GM21447 (cell line): ENCODE data around the gene PDF.
"Not testable (repeated sequence)": the region's sequence is repeated elsewhere in the genome, so short reads cannot be mapped to it uniquely, and the experiment has no call there.

Experiments
- ATAC-seq: cut with Tn5 transposase; IDR thresholded peaks from one replicate; pipeline ENCODE4 v1.9.1; 2021; ENCODE audit not compliant: unreplicated experiment

PDF gene

GRCh38 chr16:69330286-69331109 is at the start of gene PDF:
TSS of gene PDF (minus strand) at chr16:69330588. CDS start at chr16:69330570, 18 bp downstream.
- ATAC-seq = peak; percentile 91

- no peak for ATAC-seq
Measured at GRCh38 chr16:69378760-69379159, 48.4 kb upstream of the PDF start.

- no peak for ATAC-seq
Measured at GRCh38 chr16:69378036-69378435, 47.6 kb upstream of the PDF start.

GRCh38 chr16:69376393-69377059 is 46.1 kb upstream of the PDF start:
- no peak for ATAC-seq

GRCh38 chr16:69373019-69373418 is 42.6 kb upstream of the PDF start:
- no peak for ATAC-seq

- no peak for ATAC-seq
Measured at GRCh38 chr16:69371564-69371963, 41.2 kb upstream of the PDF start.

GRCh38 chr16:69368866-69369265 is 38.5 kb upstream of the PDF start:
- no peak for ATAC-seq

- ATAC-seq = no peak
Measured at GRCh38 chr16:69367980-69368379, 37.6 kb upstream of the PDF start.

- ATAC-seq = no peak
Measured at GRCh38 chr16:69366431-69366830, 36.0 kb upstream of the PDF start.

- ATAC-seq = no peak
Measured at GRCh38 chr16:69365901-69366300, 35.5 kb upstream of the PDF start.

GRCh38 chr16:69364088-69364487 is 33.7 kb upstream of the PDF start:
- no peak for ATAC-seq

- ATAC-seq = no peak
Measured at GRCh38 chr16:69363281-69363717, 32.9 kb upstream of the PDF start.

- ATAC-seq = not testable (repeated sequence)
Measured at GRCh38 chr16:69360070-69360469, 29.7 kb upstream of the PDF start.

GRCh38 chr16:69351309-69352027 is 21.1 kb upstream of the PDF start, which contains the start of gene TMED6:
TSS of gene TMED6 (minus strand) at chr16:69351786. CDS start at chr16:69351753, 33 bp downstream.
- no peak for ATAC-seq

- ATAC-seq = no peak
Measured at GRCh38 chr16:69350536-69351133, 20.2 kb upstream of the PDF start.

GRCh38 chr16:69349536-69349935 is 19.1 kb upstream of the PDF start:
- ATAC-seq = no peak

GRCh38 chr16:69348222-69348621 is 17.8 kb upstream of the PDF start:
- no peak for ATAC-seq

- ATAC-seq = no peak
Measured at GRCh38 chr16:69346683-69347082, 16.3 kb upstream of the PDF start.

- no peak for ATAC-seq
Measured at GRCh38 chr16:69345923-69346322, 15.5 kb upstream of the PDF start.

GRCh38 chr16:69344171-69344570 is 13.8 kb upstream of the PDF start:
- no peak for ATAC-seq

- no peak for ATAC-seq
Measured at GRCh38 chr16:69340095-69340644, 9.8 kb upstream of the PDF start.
